ENCODE results near the gene EPB41L1.

EPB41L1 gene

DNA sequence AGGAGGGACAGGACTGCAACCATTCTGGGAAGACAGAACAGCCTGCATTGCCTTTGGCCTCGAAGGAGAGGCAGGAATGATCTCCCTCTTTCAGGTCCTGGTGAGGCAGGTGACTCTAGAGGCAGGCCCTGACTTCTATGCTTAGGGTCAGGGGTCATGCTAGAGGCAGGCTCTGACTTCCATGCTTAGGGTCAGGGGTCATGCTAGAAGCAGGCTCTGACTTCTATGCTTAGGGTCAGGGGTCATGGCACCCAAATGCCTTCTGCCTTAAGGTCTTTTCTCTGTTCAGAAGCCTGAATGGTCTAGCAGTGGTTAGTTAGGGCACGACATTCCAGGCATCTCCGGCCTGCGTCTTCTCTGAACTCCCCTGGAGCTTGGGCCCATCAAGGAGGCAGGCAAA, 46.7 kb downstream of the EPB41L1 start:
- CTCF ChIA-PET = interaction anchor here (0.9 to 3.0 kb wide), 6 partner anchors 9 to 238 kb away, joined by 3 to 20 read pairs (median 10); no protein-coding TSS in a partner anchor
- Mint-ChIP-seq H3K36me3 (no peaks in the 10 kb centered on the region), H3K4me1 (no peaks in the 10 kb centered on the region), H3K4me3 (no peak overlapping the region), H3K27ac (no peak overlapping the region), H3K9me3 (no peaks in the 10 kb centered on the region), H3K27me3 (peaks cover 42% of the 10 kb centered on the region)
- no peak for DNase-seq

- DNase-seq = peak; percentile 84
- peaks cover 47% of the 10 kb centered on the region for H3K27me3 Mint-ChIP-seq
- H3K4me3 Mint-ChIP-seq = no peak overlapping the region
- H3K27ac Mint-ChIP-seq = no peak overlapping the region
- no peaks in the 10 kb centered on the region for H3K9me3 Mint-ChIP-seq
- no peaks in the 10 kb centered on the region for H3K36me3 Mint-ChIP-seq
- CTCF ChIA-PET = interaction anchor here (0.6 to 3.0 kb wide), 26 partner anchors 9 to 607 kb away, joined by 3 to 20 read pairs (median 4); no protein-coding TSS in a partner anchor
- H3K4me1 Mint-ChIP-seq = no peaks in the 10 kb centered on the region
These were observed 48.4 kb downstream of the EPB41L1 start for GRCh38 chr20:36202891-36203338.

- DNase-seq = no peak
- CTCF ChIA-PET = interaction anchor here (1.1 to 3.0 kb wide), 8 partner anchors 14 to 606 kb away, joined by 3 to 17 read pairs (median 6); no protein-coding TSS in a partner anchor
- Mint-ChIP-seq H3K27ac (no peak overlapping the region), H3K4me3 (no peak overlapping the region), H3K36me3 (no peaks in the 10 kb centered on the region), H3K9me3 (no peaks in the 10 kb centered on the region), H3K27me3 (peaks cover 47% of the 10 kb centered on the region), H3K4me1 (no peaks in the 10 kb centered on the region)
These were observed 49.3 kb downstream of the EPB41L1 start for GRCh38 chr20:36203861-36204260.

DNA sequence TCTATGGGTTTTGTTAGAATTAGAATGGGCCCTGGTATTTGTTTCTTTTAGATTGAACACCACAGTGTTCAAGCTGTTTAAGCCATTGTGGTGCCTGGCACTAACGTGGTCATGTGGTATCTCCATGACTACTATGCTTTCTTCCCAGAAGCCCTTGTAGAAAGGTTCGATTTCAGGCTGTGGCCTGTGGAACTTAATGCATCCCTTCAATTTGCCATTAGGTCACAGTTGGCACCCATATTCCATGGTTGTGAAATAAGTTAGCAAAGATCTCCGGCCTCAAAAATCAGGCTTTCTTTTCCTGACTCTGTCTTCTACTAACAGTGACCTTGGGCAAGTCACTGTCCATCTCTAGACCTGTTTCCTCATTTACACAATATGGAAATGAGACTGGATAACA, 50.5 kb downstream of the EPB41L1 start:
- CTCF ChIA-PET = interaction anchor here (0.7 kb wide), 1 partner anchor 11 kb away, joined by 3 read pairs; no protein-coding TSS in a partner anchor
- Mint-ChIP-seq H3K27ac (no peak overlapping the region), H3K4me1 (no peaks in the 10 kb centered on the region), H3K9me3 (no peaks in the 10 kb centered on the region), H3K27me3 (peaks cover 41% of the 10 kb centered on the region), H3K36me3 (no peaks in the 10 kb centered on the region), H3K4me3 (no peak overlapping the region)
- DNase-seq = no peak

DNA sequence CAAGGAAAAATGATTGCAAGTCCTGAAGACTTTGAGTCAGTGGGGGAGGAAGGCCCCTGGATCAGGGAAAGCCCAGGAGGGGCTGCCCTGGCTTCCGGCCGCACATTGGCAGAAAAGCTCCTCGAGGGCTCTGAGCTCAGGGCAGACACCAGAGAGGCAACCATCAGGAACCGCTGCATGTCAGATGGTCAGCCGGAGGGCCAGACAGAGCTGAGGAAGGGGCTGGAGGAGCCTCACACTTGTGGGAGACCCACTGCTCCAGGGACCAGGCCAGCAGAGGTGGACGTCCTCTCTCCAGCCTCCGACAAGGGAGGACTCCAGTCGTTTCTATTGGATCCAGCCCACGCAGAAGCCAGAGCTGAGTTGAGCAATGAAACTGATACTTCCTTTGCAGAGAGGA, 51.5 kb downstream of the EPB41L1 start:
- no peaks in the 10 kb centered on the region for H3K36me3 Mint-ChIP-seq
- H3K27ac Mint-ChIP-seq = no peak overlapping the region
- CTCF ChIA-PET = interaction anchor here (1.2 kb wide), 1 partner anchor 11 kb away, joined by 3 read pairs; no protein-coding TSS in a partner anchor
- H3K27me3 Mint-ChIP-seq = peaks cover 34% of the 10 kb centered on the region
- no peak overlapping the region for H3K4me3 Mint-ChIP-seq
- no peak for DNase-seq
- H3K4me1 Mint-ChIP-seq = no peaks in the 10 kb centered on the region
- H3K9me3 Mint-ChIP-seq = no peaks in the 10 kb centered on the region

DNA sequence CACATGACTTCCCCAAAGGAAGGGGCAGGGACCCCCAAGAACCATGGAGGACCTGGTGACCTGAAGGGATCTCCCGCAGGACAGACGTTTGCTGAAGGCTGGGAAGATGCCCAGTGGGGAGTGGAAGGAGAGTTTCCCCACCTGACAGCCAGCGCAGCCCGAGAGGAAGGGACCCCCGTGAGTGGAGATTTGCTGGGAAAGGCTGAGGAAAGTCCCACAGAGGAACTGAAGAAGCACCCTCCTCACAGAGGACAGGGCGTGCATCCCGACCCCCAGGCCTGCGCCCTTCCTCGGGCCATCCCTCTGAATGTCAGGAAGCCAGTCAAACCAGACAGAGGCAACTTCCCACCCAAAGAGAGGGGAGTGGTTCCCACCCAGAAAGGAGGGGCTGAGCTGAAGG, 52.1 kb downstream of the EPB41L1 start:
- CTCF ChIA-PET = interaction anchor here (1.2 kb wide), 1 partner anchor 10 kb away, joined by 3 read pairs; no protein-coding TSS in a partner anchor
- DNase-seq = no peak

GRCh38 chr20:36207602-36208001, 53.1 kb downstream of the EPB41L1 start:
- no peaks in the 10 kb centered on the region for H3K4me1 Mint-ChIP-seq
- no peak overlapping the region for H3K27ac Mint-ChIP-seq
- no peaks in the 10 kb centered on the region for H3K9me3 Mint-ChIP-seq
- no peak for DNase-seq
- peaks cover 29% of the 10 kb centered on the region for H3K27me3 Mint-ChIP-seq
- CTCF ChIA-PET = no interaction called here
- H3K36me3 Mint-ChIP-seq = no peaks in the 10 kb centered on the region
- H3K4me3 Mint-ChIP-seq = no peak overlapping the region

More for the DNA sequence above, 52.1 kb downstream of the EPB41L1 start:
- H3K9me3 Mint-ChIP-seq = no peaks in the 10 kb centered on the region
- no peak overlapping the region for H3K4me3 Mint-ChIP-seq
- H3K4me1 Mint-ChIP-seq = no peaks in the 10 kb centered on the region
- H3K36me3 Mint-ChIP-seq = no peaks in the 10 kb centered on the region
- H3K27ac Mint-ChIP-seq = no peak overlapping the region
- peaks cover 30% of the 10 kb centered on the region for H3K27me3 Mint-ChIP-seq

GRCh38 chr20:36208257-36208656, 53.7 kb downstream of the EPB41L1 start:
- Mint-ChIP-seq H3K4me1 (no peaks in the 10 kb centered on the region), H3K36me3 (no peaks in the 10 kb centered on the region), H3K4me3 (no peak overlapping the region), H3K9me3 (no peaks in the 10 kb centered on the region), H3K27me3 (peaks cover 25% of the 10 kb centered on the region), H3K27ac (no peak overlapping the region)
- CTCF ChIA-PET = interaction anchor here (4.0 kb wide), 1 partner anchor 191 kb away, joined by 14 read pairs; no protein-coding TSS in a partner anchor
- no peak for DNase-seq

DNA sequence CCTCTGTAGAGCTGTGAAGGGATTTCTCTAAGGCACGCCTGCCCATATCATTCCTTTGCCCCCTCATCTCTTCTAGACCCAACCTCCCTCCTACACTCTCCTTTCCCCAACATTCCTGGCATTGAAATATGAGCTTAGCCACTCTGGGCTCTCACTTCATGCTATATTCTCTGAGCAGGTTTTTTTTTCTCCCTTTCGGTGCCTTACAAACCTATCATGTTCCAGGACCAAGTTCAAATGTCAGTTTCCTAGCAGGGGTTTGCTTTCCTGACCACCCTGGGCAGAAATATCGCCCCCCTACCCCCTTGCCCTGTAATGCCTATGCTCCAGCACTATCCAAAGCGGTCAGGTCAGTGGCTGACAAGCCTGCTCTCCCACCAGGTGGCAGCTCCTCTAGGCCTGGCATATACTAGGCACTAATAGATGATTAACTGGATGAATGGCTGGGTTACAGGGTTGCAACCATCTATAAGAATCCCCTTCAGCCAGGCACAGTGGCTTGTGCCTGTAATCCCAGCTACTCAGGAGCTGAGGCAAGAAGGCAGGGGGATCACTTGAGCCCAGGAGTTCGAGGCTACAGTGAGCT, 56.0 kb downstream of the EPB41L1 start:
- Mint-ChIP-seq H3K9me3 (no peaks in the 10 kb centered on the region), H3K36me3 (no peaks in the 10 kb centered on the region), H3K27ac (no peak overlapping the region), H3K27me3 (peaks cover 12% of the 10 kb centered on the region), H3K4me3 (no peak overlapping the region), H3K4me1 (no peaks in the 10 kb centered on the region)
- CTCF ChIA-PET = interaction anchor here (0.7 to 4.0 kb wide), 5 partner anchors 12 to 227 kb away, joined by 3 to 14 read pairs (median 3); no protein-coding TSS in a partner anchor
- DNase-seq = no peak

GRCh38 chr20:36213362-36213761, 58.8 kb downstream of the EPB41L1 start:
- H3K4me3 Mint-ChIP-seq = no peak overlapping the region
- no peaks in the 10 kb centered on the region for H3K9me3 Mint-ChIP-seq
- CTCF ChIA-PET = interaction anchor here (1.2 to 1.5 kb wide), 4 partner anchors 11 to 226 kb away, joined by 3 to 10 read pairs (median 5); no protein-coding TSS in a partner anchor
- no peaks in the 10 kb centered on the region for H3K36me3 Mint-ChIP-seq
- no peak for DNase-seq
- no peak overlapping the region for H3K27ac Mint-ChIP-seq
- peaks cover 15% of the 10 kb centered on the region for H3K27me3 Mint-ChIP-seq
- no peaks in the 10 kb centered on the region for H3K4me1 Mint-ChIP-seq

- Mint-ChIP-seq H3K36me3 (no peaks in the 10 kb centered on the region), H3K9me3 (no peaks in the 10 kb centered on the region), H3K4me3 (no peak overlapping the region), H3K27ac (no peak overlapping the region), H3K4me1 (no peaks in the 10 kb centered on the region), H3K27me3 (peaks cover 15% of the 10 kb centered on the region)
- CTCF ChIA-PET = interaction anchor here (1.2 to 1.5 kb wide), 2 partner anchors 23 to 185 kb away, joined by 4 to 5 read pairs; no protein-coding TSS in a partner anchor
- peak; percentile 27 for DNase-seq
These were observed 60.2 kb downstream of the EPB41L1 start for GRCh38 chr20:36214684-36215256.

GRCh38 chr20:36215778-36216177, 61.2 kb downstream of the EPB41L1 start:
- H3K9me3 Mint-ChIP-seq = no peaks in the 10 kb centered on the region
- H3K27ac Mint-ChIP-seq = no peak overlapping the region
- no peak overlapping the region for H3K4me3 Mint-ChIP-seq
- H3K27me3 Mint-ChIP-seq = peaks cover 15% of the 10 kb centered on the region
- DNase-seq = no peak
- H3K36me3 Mint-ChIP-seq = no peaks in the 10 kb centered on the region
- CTCF ChIA-PET = interaction anchor here (0.6 to 1.9 kb wide), 8 partner anchors 11 to 224 kb away, joined by 3 to 17 read pairs (median 4); no protein-coding TSS in a partner anchor
- H3K4me1 Mint-ChIP-seq = no peaks in the 10 kb centered on the region

DNA sequence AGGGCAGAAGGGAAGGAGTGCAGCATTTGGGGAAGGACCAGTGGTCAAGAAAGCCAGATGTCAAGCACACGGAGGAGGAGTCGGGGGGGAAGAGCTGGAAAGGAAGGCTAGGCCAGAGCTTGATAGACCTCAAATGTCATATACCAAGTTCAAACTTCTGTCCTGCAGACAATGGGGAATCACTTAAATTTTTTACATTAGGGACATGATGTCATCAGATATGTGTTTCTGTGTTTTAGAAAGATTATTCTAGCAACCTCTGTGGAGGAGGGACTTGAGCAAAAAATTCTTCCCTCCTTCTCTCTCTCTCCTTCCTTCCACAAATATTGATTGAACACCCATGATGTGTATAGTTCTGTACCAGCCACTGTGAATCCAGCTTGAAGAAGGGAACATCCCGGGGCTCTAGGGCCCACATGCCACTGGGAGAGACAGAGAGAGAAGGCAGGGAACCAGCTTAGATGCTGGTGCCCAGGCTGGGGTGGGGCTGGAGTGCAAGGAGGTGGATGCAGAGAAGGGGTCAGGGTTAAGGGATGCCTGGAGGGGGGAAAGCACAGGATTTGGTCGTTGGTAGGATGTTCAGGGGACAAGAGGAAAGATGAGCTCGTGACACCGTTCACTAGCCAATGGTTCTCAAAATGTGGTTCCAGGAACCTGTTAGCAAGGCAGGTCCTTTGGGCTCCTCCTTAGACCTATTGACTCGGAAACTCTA, 61.9 kb downstream of the EPB41L1 start:
- DNase-seq = no peak
- CTCF ChIA-PET = interaction anchor here (0.6 to 1.9 kb wide), 9 partner anchors 10 to 223 kb away, joined by 3 to 17 read pairs (median 3); no protein-coding TSS in a partner anchor
- Mint-ChIP-seq H3K4me1 (no peaks in the 10 kb centered on the region), H3K9me3 (no peaks in the 10 kb centered on the region), H3K36me3 (no peaks in the 10 kb centered on the region), H3K4me3 (no peak overlapping the region), H3K27ac (no peak overlapping the region), H3K27me3 (peaks cover 16% of the 10 kb centered on the region)

DNA sequence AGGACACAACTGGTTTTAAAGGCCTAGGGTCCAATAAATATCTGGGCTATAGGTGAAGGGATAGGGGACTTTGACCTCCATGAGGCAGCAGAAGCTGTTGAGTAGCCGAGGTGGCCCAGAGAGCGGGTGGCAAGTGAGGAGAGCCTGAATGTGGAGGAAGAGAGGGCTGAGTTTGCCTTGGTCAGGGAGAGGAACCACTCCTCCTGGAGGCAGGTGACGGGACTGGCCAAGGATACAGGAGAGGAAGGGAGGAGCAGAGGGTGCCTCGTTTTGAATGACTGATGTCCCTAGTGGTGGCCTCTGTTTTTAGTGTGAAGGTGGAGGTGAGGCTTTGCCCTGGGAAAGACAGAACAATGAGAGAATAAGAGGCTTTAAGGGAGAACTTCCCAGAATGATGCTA, 62.7 kb downstream of the EPB41L1 start:
- peaks cover 15% of the 10 kb centered on the region for H3K27me3 Mint-ChIP-seq
- no peaks in the 10 kb centered on the region for H3K36me3 Mint-ChIP-seq
- no peak for DNase-seq
- H3K9me3 Mint-ChIP-seq = no peaks in the 10 kb centered on the region
- no peak overlapping the region for H3K4me3 Mint-ChIP-seq
- H3K27ac Mint-ChIP-seq = no peak overlapping the region
- CTCF ChIA-PET = interaction anchor here (0.9 to 1.9 kb wide), 3 partner anchors 11 to 222 kb away, joined by 3 to 17 read pairs (median 3); no protein-coding TSS in a partner anchor
- H3K4me1 Mint-ChIP-seq = no peaks in the 10 kb centered on the region
